Measurements from ENCODE around the gene SLC1A1.
"Not testable (repeated sequence)": the region's sequence is repeated elsewhere in the genome, so short reads cannot be mapped to it uniquely, and the experiment has no call there.

SLC1A1 gene

DNA sequence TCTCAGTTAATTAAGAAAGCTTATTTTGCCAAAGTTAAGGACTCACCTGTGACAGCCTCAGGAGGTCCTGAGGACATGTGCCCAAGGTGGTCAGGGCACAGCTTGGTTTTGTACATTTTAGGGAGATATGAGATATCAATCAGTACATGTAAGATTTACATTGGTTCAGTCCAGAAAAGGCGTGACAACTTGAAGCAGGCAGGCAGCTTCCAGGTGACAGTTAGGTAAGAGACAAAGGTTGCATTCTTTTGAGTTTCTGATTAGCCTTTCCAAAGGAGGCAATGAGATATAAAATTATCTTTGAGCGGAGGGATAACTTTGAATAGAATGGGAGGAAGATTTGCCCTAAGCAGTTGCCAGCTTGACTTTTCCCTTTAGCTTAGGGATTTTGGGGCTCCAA, 47.8 kb downstream of the SLC1A1 start:
- TF ChIP-seq, protein P1, sequence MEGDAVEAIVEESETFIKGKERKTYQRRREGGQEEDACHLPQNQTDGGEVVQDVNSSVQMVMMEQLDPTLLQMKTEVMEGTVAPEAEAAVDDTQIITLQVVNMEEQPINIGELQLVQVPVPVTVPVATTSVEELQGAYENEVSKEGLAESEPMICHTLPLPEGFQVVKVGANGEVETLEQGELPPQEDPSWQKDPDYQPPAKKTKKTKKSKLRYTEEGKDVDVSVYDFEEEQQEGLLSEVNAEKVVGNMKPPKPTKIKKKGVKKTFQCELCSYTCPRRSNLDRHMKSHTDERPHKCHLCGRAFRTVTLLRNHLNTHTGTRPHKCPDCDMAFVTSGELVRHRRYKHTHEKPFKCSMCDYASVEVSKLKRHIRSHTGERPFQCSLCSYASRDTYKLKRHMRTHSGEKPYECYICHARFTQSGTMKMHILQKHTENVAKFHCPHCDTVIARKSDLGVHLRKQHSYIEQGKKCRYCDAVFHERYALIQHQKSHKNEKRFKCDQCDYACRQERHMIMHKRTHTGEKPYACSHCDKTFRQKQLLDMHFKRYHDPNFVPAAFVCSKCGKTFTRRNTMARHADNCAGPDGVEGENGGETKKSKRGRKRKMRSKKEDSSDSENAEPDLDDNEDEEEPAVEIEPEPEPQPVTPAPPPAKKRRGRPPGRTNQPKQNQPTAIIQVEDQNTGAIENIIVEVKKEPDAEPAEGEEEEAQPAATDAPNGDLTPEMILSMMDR (IDR thresholded peaks at IDR 0.05; ENCODE audit: low read depth, low read length, missing control alignments) = no peak
- in situ Hi-C loops (cut with HindIII; ENCODE audit: low sequenced_read_pairs) = no loop called here
- H3K4me3 ChIP-seq (ENCODE audit: low read depth, low read length) = no peak overlapping the region
- no peak for DNase-seq (ENCODE audit: low read depth)

DNA sequence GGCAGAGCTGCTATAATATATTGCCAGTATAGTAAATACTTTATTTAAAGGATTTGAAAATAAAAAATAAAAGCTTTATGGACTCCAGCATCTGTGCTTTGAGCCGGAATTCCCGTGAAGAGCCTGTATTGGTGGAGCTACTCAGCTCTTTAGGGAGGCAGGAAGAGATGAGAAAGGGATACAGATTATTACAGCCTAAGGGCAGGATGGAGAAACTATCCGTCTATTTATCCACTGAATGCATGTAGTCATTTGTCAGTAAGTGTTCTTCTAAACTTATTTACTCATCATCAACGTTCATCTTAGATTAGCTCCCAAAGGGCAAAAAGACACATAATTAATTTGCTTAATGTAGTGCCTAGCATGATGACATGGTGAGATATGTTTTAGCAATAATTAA, 48.4 kb downstream of the SLC1A1 start:
- in situ Hi-C loops (cut with HindIII; ENCODE audit: low sequenced_read_pairs) = no loop called here
- no peak overlapping the region for H3K4me3 ChIP-seq (ENCODE audit: low read depth, low read length)
- DNase-seq (ENCODE audit: low read depth) = no peak
- TF ChIP-seq, protein P1 (IDR thresholded peaks at IDR 0.05; ENCODE audit: low read depth, low read length, missing control alignments) = no peak

DNA sequence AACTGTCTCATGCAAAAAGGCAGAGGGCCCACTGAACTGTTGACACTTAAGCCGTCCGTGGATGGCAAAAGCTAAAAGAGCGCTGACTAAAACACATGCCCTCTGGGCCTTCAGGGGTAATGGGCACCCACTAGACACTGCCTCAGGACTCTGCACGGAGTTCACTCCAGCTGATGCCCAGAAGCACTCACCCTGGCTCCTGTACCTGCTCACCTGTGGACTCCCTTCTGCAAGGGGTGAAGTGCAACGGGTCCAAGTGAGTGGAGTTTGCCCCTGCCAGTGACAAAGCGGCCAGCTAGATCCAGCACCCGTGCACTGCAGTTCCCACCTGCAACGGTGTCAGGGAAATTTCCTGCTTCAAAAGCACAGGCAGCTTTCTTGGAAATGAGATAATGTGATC, 50.2 kb downstream of the SLC1A1 start:
- in situ Hi-C loops (cut with HindIII; ENCODE audit: low sequenced_read_pairs) = loop anchor here (5.0 to 10.0 kb wide), 2 partner anchors 38 to 84 kb away; no protein-coding TSS in a partner anchor
- no peak for DNase-seq (ENCODE audit: low read depth)
- H3K4me3 ChIP-seq (ENCODE audit: low read depth, low read length) = no peak overlapping the region
- TF ChIP-seq, protein P1 (IDR thresholded peaks at IDR 0.05; ENCODE audit: low read depth, low read length, missing control alignments) = no peak

DNA sequence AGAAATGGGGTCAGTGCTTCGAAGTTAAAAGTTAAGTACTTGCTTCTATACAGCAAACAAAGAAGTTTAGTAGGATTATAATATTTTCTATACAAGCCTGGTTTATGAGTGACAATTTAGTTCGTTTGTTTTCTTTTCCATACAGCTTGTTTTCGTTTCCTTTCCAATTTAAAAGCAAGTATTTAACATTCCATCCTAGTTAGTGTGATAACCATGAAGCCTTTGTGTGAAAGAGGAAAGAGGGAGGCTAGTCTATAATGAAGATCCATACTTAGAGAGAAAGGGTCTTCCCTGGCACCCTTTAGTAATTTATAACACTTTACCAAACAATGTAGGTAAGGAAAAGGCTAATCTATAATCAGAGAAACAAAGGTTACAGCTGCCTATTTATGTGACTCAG, 51.0 kb downstream of the SLC1A1 start:
- no peak for DNase-seq (ENCODE audit: low read depth)
- no peak overlapping the region for H3K4me3 ChIP-seq (ENCODE audit: low read depth, low read length)
- TF ChIP-seq, protein P1 (IDR thresholded peaks at IDR 0.05; ENCODE audit: low read depth, low read length, missing control alignments) = no peak
- in situ Hi-C loops (cut with HindIII; ENCODE audit: low sequenced_read_pairs) = loop anchor here (5.0 to 10.0 kb wide), 2 partner anchors 39 to 84 kb away; no protein-coding TSS in a partner anchor

DNA sequence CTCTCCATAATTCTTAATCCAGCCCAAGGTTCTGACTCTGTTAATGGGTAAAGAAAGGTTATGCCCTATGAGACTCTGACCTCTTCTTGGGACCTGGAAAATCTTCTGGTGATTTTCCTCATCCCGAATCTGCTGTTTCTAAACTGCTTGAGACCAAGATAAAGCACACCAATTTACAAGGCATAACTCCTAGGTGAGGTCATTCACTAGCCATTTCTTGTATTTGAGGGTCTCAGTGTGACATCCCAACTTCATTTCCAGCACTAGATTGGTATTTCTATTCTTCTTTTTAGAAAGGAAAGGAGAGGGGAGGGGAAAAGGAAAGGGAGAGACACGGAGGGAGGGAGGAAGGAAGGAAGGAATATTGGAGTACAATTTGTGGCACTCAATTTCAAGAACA, 51.6 kb downstream of the SLC1A1 start:
- DNase-seq (ENCODE audit: low read depth) = no peak
- in situ Hi-C loops (cut with HindIII; ENCODE audit: low sequenced_read_pairs) = loop anchor here (5.0 to 10.0 kb wide), 2 partner anchors 40 to 83 kb away; no protein-coding TSS in a partner anchor
- TF ChIP-seq, protein P1 (IDR thresholded peaks at IDR 0.05; ENCODE audit: low read depth, low read length, missing control alignments) = no peak
- H3K4me3 ChIP-seq (ENCODE audit: low read depth, low read length) = no peak overlapping the region

DNA sequence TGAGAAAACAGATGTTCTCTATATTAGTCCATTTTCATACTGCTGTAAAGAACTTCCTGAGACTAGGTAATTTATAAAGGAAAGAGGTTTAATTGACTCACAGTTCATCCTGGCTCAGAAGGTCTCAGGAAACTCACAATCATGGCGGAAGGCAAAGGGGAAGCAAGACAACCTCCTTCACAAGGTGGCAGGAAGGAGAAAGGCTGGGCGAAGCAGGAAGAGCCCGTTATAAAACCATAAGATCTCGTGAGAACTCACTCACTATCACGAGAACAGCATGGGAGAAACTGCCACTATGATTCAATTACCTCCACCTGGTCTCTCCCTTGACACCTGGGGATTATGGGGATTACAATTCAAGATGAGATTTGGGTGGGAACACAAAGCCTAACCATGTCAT, 54.4 kb downstream of the SLC1A1 start:
- not testable (repeated sequence) for H3K4me3 ChIP-seq (ENCODE audit: low read depth, low read length); DNase-seq (ENCODE audit: low read depth)
- in situ Hi-C loops (cut with HindIII; ENCODE audit: low sequenced_read_pairs) = loop anchor here (5.0 to 10.0 kb wide), 2 partner anchors 42 to 80 kb away; no protein-coding TSS in a partner anchor

DNA sequence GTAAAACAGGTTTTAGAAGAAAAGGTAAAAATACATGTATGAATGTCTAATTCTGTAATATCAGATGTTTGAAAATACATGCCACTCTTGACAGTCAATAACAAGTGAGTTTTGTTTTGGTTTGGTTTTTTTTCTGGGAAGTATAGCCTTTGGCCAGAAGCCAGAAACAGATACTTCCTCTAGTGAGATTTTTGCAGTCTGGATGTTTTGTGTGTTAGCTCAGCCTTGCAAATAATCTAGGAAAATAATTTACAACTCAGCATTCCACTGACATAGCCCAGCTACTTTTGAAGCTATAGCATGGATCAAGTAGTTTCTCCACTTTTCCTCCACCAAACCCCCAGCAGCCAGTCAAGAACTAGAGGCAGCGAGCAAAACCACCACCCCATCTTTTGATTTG, 56.7 kb downstream of the SLC1A1 start:
- DNase-seq (ENCODE audit: low read depth) = no peak
- TF ChIP-seq, protein P1 (IDR thresholded peaks at IDR 0.05; ENCODE audit: low read depth, low read length, missing control alignments) = no peak
- in situ Hi-C loops (cut with HindIII; ENCODE audit: low sequenced_read_pairs) = loop anchor here (10.0 kb wide), 1 partner anchor 78 kb away; no protein-coding TSS in a partner anchor
- H3K4me3 ChIP-seq (ENCODE audit: low read depth, low read length) = no peak overlapping the region
